ENCODE data around the gene TCL1B. TPM values are rescaled to one million over a fixed set of nuclear protein-coding genes. Genes with fewer than 3 reads are reported as not detected.

TCL1B gene
- total and polyA plus RNA-seq, 2 experiments from 2014 or later: 5.5 to 6.0 TPM

GRCh38 chr14:95644981-95645380 is 41.2 kb upstream of the TCL1B start:
- Histone ChIP-seq H3K27me3 (ENCODE audit: insufficient read depth) (no peaks in the 10 kb centered on the region), H3K9me2 (ENCODE audit: insufficient read depth) (0 out of 2 replicates have a peak, but pooled peaks cover 4% of the 10 kb centered on the region), H2AFZ (no peak overlapping the region), H3F3A (replicated peaks; ENCODE audit: low read depth) (no peaks in the 10 kb centered on the region), H3K27ac (ENCODE audit: low read depth) (no peak overlapping the region), H3K79me2 (replicated peaks; ENCODE audit: insufficient read depth) (no peaks in the 10 kb centered on the region), H4K20me1 (replicated peaks; ENCODE audit: insufficient read depth) (no peaks in the 10 kb centered on the region), H3K4me3 (no peak overlapping the region), H3K36me3 (ENCODE audit: insufficient read depth) (no peaks in the 10 kb centered on the region), H3K4me1 (ENCODE audit: insufficient read depth) (no peaks in the 10 kb centered on the region), H3K4me2 (no peak overlapping the region)
- no peaks in the 10 kb centered on the region for H3K9me3 Mint-ChIP-seq
- H3K4me1 Mint-ChIP-seq: no peaks in the 10 kb centered on the region
- H3K27ac Mint-ChIP-seq: no peak overlapping the region
- no peak for ATAC-seq
- DNase-seq (ENCODE audit: low spot score): no peak
- H3K4me3 Mint-ChIP-seq: no peak overlapping the region
- TF ChIP-seq ZNF462 (CRISPR knock-in tag; IDR thresholded peaks at IDR 0.05): no peak
- TF ChIP-seq REST (IDR thresholded peaks at IDR 0.05; ENCODE audit: unreplicated experiment): no peak
- TF ChIP-seq ZNF331 (CRISPR knock-in tag; IDR thresholded peaks at IDR 0.05; ENCODE audit: low read depth): no peak
- no peak for TF ChIP-seq ZNF114 (CRISPR knock-in tag; IDR thresholded peaks at IDR 0.05)
- TF ChIP-seq CTCF (conservative IDR thresholded peaks at IDR 0.05; ENCODE audit: low read depth in 2 of 2): no peak
- H3K36me3 Mint-ChIP-seq (ENCODE audit: low read depth): no peaks in the 10 kb centered on the region
- H3K27me3 Mint-ChIP-seq (ENCODE audit: insufficient read depth, low read depth, poor library complexity): peaks cover 3% of the 10 kb centered on the region
